Measurements from ENCODE around the gene GPATCH4.

GPATCH4 gene

GRCh38 chr1:156645056-156645455 lies 43.8 kb upstream of the GPATCH4 start:
- no peak for TF ChIP-seq CTCF (IDR thresholded peaks at IDR 0.05; ENCODE audit: low read depth, low read length, missing control alignments)
- no peak overlapping the region for H3K4me3 ChIP-seq (replicated peaks; ENCODE audit: low read depth, low read length)
- no peak for DNase-seq (ENCODE audit: extremely low read depth, low read depth)

GRCh38 chr1:156644640-156645039 lies 43.4 kb upstream of the GPATCH4 start:
- no peak overlapping the region for H3K4me3 ChIP-seq (replicated peaks; ENCODE audit: low read depth, low read length)

GRCh38 chr1:156644146-156644545 lies 42.9 kb upstream of the GPATCH4 start:
- H3K4me3 ChIP-seq (replicated peaks; ENCODE audit: low read depth, low read length) = no peak overlapping the region
- no peak for DNase-seq (ENCODE audit: extremely low read depth, low read depth)
- no peak for TF ChIP-seq CTCF (IDR thresholded peaks at IDR 0.05; ENCODE audit: low read depth, low read length, missing control alignments)

More at GRCh38 chr1:156644640-156645039, 43.4 kb upstream of the GPATCH4 start:
- TF ChIP-seq CTCF (IDR thresholded peaks at IDR 0.05; ENCODE audit: low read depth, low read length, missing control alignments) = no peak
- DNase-seq (ENCODE audit: extremely low read depth, low read depth) = no peak

GRCh38 chr1:156643778-156644092 lies 42.5 kb upstream of the GPATCH4 start:
- DNase-seq (ENCODE audit: extremely low read depth, low read depth) = no peak
- no peak overlapping the region for H3K4me3 ChIP-seq (replicated peaks; ENCODE audit: low read depth, low read length)
- TF ChIP-seq CTCF (IDR thresholded peaks at IDR 0.05; ENCODE audit: low read depth, low read length, missing control alignments) = no peak

GRCh38 chr1:156643049-156643777 lies 41.9 kb upstream of the GPATCH4 start:
- no peak for DNase-seq (ENCODE audit: extremely low read depth, low read depth)
- H3K4me3 ChIP-seq (replicated peaks; ENCODE audit: low read depth, low read length) = no peak overlapping the region
- no peak for TF ChIP-seq CTCF (IDR thresholded peaks at IDR 0.05; ENCODE audit: low read depth, low read length, missing control alignments)

- no peak for TF ChIP-seq CTCF (IDR thresholded peaks at IDR 0.05; ENCODE audit: low read depth, low read length, missing control alignments)
- H3K4me3 ChIP-seq (replicated peaks; ENCODE audit: low read depth, low read length) = no peak overlapping the region
- DNase-seq (ENCODE audit: extremely low read depth, low read depth) = no peak
Observed at GRCh38 chr1:156642265-156643048, 41.2 kb upstream of the GPATCH4 start.
